Measurements from ENCODE around the gene PRPF39.
A peak's percentile ranks its signal among the peaks of the same experiment; 100 is the strongest.
"Not testable (repeated sequence)": the region's sequence is repeated elsewhere in the genome, so short reads cannot be mapped to it uniquely, and the experiment has no call there.

Gene PRPF39

DNA sequence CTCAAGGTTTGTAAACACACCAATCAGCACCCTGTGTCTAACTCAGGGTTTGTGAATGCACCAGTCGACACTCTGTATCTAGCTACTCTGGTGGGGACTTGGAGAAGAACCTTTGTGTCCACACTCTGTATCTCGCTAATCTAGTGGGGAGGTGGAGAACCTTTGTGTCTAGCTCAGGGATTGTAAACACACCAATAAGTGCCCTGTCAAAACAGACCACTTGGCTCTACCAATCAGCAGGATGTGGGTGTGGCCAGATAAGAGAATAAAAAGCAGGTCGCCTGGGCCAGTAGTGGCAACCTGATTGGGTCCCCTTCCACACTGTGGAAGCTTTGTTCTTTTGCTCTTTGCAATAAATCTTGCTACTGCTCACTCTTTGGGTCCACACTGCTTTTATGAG lies 2.8 kb upstream of the PRPF39 start:
- not testable (repeated sequence) for DNase-seq (ENCODE audit: low read depth)

DNA sequence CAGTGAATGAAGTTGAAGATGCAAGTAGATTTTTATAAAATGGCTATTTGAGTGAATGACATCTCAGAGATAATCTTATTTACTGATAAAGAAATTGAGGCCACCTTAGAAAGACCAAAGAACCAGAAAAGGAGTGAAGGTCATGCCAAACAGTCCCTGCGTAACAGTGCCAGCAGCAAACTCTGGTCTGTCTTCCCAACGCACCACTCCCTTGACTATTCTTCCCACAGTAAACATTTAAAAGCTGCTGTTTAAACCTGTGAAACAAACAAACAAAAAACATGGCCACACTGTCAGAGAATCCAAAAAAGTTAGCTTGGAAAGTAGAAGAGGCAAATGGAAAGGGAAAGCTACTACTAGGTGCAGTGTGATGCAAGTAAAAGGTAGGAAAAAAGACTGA lies 1.5 kb upstream of the PRPF39 start:
- DNase-seq (ENCODE audit: low read depth) = no peak

DNA sequence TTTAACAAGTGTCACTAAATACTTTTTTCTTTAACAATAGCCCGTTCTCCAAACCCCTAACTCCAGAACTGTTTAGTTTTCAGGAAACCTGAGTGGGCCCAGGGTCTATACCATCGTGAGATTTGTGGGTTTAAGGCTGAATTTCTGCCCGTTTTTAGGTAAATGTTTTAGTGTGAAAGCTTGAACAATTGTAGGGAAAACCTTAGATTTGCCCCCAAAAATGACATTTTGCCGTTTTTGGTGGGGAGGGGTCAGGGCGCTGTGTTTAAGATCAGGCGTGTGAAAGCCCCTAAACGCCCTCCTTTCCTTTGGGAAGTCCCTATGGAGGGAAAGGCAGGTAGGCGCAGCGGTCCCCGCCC lies 320 bp upstream of the PRPF39 start:
- no peak for DNase-seq (ENCODE audit: low read depth)

DNA sequence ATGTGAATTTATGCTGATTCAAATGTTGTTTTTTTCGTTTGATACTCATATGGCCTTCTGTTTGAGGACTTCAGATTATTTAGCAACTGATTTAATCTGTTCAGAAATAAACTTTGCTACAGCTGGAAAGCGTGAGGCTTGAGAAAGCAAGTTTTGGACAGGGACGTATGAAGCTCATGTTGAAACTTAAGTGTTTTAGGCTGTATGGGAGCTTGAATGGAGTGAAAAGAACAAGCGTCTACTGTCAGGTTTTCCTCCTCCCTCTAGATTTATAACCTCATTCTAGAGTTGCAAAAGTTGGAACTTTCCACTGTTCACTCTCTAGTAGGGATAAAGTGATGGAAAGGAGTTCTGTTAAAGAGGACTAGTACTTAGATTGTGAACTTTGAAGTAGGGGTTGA lies 1.0 kb downstream of the PRPF39 start:
- no peak for DNase-seq (ENCODE audit: low read depth)

DNA sequence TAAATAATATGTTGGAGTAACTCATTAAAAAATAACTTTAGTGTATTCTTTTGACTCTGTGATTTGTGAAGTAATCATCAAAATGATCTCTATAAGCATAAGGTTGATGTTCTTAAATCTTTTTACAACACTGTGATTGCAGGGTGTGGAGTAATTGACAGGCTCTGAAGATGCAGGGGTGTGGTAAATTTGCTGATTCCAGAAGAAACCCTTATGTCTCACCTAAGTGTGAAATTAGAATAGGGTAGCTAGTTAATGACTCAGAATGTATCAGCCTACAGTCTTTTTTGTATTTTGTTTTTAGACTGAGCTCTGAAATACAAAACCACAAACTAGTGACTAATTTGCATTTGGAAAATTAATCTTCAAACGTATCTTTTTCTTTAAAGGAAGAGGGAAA lies 5.9 kb downstream of the PRPF39 start:
- DNase-seq (ENCODE audit: low read depth) = no peak

DNA sequence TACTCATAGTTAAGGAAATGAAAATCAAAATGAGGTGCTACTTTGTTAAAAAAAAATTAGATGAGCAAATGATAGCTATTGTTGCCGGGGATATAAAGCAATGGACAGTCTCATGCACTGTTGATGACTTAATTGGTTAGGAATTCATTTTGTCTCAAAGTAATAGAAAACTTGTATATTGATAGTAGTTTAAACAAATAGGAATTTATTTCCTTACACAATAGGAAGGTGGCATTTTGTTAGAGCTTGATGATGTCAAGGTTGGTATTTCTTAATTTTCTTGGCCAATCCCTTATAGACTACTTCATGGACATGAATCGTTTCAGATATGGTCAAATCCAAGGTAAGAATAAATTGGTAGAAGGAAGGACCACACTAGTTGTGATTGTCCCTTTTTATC lies 7.8 kb downstream of the PRPF39 start:
- DNase-seq (ENCODE audit: low read depth) = no peak

DNA sequence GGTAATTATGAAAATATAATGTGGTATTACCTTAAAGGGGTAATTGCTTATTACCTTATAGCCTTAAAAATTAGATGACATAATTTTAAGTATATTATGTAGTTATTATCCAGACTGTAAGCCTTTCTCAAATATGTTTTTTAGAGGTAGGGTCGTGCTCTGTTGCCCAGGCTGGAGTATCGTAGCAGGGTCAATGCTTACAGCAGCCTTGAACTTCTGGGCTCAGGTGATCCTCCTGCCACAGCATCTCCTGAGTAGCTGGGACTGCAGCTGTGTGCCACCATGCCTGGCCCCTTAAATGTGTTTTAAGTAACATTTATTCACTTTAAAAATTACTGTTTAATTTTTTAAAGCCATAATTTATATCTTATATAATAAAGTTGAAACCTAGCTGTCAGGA lies 10.4 kb downstream of the PRPF39 start:
- DNase-seq (ENCODE audit: low read depth) = no peak

DNA sequence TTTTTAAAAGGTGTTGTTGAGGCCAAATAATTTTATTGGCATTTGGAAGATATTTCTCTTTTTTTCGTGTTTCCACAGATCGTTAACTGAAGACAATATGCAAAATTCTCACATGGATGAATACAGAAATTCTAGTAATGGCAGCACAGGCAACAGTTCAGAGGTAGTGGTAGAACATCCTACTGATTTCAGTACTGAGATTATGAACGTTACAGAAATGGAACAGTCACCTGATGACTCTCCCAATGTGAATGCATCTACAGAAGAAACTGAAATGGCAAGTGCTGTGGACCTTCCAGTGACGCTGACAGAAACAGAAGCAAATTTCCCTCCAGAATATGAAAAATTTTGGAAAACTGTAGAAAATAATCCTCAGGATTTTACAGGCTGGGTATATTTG lies 11.2 kb downstream of the PRPF39 start:
- DNase-seq (ENCODE audit: low read depth) = no peak

DNA sequence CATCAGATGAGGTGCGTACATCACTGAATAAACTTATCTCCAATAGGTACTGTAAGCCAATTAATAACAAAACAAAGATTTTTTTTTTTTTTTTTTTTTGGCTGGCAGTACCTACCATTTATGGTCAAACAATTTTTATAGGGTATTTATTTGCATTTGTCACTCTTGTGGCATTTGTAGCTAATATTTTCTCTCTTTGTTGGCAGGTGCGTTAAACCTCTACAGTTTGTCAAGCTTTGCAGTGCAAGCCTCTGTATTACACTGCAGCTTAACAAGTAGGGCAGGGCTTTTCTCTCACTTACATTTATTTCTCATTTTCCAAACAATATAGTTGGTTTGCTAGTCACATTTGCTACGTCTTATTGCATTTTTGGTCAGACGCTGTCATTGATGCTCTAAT lies 12.3 kb downstream of the PRPF39 start:
- no peak for DNase-seq (ENCODE audit: low read depth)

DNA sequence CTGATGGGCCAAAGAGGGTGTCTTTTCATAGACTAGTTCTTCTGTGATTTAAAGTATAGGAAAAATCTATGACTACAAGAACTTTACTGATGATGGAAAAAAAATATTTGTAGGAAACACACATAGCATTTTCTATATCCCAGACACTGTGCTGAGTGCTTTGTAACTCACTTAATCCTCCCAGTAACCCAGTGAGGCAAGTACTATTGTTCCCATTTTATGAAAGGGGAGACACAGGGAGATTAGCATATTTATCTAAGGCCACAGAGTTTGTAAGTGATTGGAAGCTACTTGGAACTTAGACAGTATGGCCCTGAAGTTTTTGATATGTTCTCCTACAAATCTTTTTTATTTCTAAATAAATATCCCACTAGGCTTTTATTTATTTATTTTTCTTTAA lies 19.9 kb downstream of the PRPF39 start:
- DNase-seq (ENCODE audit: low read depth) = no peak

DNA sequence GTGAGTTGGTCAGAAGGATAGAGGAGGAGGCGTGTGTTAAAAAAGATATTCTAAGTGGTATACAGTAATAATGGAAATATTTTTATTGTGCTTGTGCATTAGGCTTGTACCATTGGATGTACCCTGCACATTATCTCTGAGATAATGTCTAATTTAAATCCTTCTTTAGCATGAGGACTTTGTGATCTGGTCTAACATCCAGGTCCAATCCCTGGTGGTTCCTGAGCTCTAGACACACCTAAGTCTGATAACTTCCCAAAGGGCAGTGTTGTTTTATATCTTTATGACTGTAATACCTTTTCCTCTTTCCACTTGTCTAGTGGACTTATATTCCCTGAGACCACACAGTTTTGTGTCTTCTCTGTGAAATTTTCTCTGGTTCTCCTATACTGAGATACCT lies 20.6 kb downstream of the PRPF39 start:
- no peak for DNase-seq (ENCODE audit: low read depth)

DNA sequence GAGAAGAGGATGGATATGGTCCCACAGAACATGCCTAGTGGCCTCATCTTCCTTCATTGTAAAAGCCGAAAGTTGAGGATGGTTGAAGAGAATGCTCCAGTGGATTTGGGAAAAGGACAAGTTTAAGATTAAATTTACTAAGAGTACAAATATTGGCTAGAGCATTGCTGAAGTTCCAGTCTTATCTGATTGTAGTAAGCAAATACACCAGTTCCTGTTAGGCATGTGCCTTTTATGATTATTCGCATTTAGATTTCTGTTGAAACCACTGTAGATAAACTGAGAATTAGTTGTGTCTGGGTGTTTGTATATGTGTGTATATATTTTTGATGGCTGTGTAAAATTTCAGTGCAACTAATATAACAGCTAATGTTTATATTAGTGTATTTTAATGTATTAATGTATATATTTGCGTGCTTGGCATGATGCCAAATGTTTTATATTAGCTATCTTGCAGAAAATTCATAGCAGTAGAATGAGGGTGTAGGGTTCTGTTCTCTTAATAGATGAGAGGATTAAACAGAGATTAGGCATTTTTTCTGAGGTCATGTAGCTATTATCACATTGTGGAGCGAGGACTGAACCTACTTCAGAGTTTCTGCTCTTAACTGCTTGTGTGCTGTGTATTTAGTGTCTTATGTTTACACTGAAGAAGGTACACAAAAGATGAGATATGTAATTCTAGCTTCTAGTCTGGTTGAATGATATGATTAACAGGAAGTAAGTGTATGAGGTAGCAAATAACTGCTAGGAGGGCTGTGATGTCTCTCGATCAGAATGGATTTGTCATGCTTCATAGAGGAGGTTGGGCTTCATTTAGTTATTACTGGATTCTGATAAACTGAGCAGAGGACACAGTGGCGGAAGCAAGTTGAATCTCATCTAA lies 29.2 kb downstream of the PRPF39 start:
- no peak for DNase-seq (ENCODE audit: low read depth)

DNA sequence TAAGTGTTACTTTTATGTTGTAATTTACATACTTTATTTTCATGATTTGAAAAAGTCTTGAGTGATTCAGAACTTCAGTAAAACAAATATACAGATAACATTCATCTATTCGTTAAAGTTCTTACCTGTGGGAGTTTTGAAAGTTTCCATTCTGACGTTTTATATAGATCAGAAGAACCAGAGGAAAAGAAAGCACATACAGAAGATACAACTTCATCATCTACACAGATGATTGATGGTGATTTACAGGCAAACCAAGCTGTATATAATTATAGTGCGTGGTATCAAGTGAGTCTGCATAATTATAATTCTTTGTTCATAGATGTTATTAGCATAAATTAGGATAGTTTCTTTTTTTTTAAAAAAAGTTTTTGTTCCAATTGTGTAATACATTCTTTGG lies 30.4 kb downstream of the PRPF39 start:
- DNase-seq (ENCODE audit: low read depth) = no peak

DNA sequence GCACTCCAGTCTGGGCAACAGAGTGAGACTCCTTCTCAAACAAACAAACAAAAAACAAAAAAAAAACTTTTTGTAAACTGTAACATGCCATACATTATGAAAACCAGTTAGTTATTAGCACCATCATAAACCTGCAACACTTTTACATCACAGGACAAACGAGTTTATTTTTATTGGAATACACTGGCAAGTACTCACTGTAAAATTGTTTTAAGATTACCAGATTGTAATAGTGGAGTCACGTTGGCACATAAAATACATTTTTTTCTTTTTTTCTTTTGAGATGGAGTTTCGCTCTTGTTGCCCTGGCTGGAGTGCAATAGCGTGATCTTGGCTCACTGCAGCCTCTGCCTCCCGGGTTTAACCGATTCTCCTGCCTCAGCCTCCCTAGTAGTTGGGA lies 34.7 kb downstream of the PRPF39 start:
- DNase-seq (ENCODE audit: low read depth) = no peak

DNA sequence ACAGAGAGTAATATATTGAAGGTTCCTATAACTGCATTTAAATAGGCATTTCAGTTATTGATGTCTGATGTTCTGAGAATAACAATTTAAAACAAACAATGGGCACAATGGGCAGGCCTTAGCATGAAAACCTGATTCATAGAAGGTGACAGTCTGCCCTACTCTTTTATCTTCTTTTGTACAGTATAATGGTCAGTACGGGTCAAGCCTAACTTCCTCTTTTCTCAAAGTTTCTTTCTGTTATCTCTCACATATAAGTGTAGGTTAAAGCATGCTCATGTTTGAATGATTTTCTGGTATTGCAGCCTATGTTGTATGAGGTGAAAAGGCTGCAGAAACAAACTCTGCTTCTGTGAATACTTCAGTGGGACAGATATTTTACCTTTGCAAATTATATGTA lies 36.2 kb downstream of the PRPF39 start:
- DNase-seq (ENCODE audit: low read depth) = no peak

DNA sequence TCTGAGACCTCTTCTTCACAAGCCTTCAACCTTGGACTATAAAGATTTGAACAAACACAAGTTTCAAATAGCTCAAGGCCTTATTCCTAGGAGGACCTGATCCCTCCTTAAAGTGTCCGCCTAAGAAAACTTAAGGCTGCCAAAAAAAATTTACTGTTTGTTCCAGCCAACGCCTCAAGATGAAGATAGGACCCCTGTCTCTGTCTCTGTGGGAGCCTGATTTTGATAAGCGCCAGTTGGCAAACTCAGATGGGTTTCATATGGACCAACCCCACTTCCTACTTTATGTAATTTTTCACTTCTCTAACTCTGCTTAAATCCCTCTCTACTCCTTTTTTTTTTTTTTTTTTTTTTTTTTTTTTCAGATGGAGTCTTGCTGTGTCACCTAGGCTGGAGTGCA lies 39.4 kb downstream of the PRPF39 start:
- DNase-seq (ENCODE audit: low read depth) = no peak

DNA sequence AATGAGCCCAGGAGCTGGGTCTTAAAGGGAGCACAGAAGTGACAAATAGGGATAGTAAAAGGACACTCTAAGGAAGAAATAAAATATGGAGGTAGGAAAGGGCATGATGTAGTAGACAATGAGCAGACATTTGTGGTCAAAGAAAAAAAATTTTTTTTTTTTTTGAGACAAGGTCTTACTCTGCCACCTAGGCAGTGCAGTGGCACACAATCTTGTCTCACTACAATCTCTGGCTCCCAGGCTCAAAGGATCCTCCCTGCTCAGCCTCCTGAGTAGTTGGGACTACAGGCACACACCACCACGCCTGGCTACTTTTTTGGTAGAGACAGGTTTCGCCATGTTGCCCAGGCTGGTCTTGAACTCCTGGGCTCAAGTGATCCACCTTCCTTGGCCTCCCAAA lies 41.8 kb downstream of the PRPF39 start:
- DNase-seq (ENCODE audit: low read depth) = no peak

DNA sequence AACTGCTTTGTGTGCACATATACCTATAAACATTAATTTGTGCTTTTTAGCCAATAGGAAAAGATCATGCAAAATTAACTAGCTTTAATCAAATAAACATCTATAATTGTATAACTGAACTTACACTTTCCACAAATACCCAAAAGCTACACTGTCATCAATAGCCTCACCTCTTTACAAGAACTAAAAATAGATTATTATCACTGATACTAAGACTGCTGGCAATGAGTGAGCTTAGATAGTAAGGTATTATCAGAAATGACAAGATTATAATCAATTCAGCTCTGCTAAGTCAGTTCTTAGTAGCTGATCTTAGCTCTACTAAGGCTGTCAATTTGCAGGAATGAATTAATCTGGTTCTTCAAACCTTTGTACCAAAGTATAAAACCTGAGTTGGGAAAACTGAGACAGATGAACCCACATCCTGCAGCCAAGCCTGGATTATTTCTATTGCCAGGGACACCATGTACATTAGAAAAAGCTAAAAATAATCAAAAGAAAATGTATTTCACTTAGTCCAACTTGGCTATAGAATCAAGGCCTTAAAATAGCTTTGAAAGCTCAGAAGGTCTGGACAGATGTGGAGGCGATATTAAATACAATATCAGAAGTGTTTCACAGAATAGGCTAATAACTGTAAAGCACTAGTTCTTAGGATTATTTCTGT lies 45.2 kb downstream of the PRPF39 start:
- no peak for DNase-seq (ENCODE audit: low read depth)

DNA sequence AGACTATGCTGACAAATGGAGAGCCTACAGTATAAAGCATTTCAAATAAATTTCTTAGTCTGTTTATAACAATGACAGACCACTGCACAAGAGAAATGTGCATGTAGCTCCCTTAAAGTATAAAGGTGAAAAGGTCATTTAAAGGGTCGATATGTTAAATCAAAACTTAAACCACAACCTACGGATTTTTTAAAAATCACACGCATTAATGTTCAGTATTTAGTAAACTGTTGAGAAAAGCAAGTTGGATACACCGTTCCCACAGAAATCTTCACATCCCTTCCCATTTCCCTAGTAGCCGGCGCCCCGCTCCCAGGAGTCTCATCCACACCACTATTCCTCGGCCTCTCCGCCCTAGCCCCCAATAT lies 49.8 kb downstream of the PRPF39 start:
- no peak for DNase-seq (ENCODE audit: low read depth)

DNA sequence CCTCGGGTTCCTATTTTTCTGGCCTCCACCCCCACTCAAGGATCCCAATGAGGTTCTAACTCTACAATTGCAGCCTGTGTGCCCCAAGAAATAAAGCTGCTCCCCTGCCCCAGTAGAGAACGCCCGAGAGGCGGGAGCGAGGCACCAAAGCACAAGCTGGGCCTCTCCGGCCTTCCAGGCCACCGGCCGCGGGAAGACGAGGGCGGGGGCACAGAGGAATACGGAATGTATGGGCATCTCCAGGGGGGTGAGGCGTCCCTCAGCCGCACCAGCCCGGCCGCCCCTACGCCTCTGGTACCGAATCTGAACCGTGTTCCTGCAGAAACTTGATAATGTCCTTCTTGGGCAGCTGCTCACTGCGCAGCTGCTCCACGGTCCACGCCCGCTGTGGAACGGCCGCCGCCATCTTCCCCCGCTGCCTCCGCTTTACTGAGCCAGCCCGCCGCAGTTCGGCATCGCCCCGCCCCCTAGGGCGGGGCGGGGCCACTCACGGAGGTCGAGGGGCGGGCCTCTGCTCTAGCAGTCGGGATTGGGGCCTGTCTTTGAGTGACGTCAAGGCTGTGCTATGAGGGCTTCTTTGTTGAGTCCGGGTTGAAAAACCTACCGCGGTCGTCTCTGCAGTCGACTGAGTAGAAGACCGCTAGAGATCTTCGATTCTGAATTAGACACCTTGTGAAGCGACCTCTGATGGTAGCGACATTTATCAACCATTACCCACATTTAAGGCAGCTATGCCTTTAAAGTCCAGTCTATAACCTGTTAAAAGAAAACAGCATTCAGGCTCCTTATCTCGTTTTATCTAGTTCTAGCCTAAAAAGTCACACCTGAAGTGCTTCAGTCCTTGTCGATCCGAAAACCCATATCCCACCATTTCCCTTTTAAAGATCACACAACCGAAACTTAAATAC lies 50.4 kb downstream of the PRPF39 start, which contains the start of gene FKBP3:
Gene FKBP3 (minus strand): TSS at position 431 of the 908 bp plus-strand sequence. CDS start 25 bp downstream, at position 406.
- peak; percentile 99 for DNase-seq (ENCODE audit: low read depth)

DNA sequence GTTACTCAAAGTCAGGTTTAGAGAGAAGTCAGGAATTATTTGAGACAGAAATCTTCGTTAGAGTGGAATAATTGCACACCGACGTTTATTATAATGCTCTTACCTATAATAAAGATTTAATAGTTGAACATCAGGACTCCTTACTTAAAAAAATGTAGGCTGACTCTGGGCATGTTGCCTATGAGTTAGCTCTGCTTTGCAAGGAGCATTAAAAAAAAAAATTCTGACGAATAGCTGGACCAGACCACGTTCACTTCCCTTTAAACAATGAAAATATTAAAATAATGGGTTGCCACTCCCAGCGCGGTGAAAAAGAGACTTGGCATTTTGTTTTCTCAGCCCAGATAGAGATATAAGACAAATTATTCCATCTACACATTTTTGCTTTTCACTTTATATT lies 51.2 kb downstream of the PRPF39 start:
- DNase-seq (ENCODE audit: low read depth) = peak; percentile 13

DNA sequence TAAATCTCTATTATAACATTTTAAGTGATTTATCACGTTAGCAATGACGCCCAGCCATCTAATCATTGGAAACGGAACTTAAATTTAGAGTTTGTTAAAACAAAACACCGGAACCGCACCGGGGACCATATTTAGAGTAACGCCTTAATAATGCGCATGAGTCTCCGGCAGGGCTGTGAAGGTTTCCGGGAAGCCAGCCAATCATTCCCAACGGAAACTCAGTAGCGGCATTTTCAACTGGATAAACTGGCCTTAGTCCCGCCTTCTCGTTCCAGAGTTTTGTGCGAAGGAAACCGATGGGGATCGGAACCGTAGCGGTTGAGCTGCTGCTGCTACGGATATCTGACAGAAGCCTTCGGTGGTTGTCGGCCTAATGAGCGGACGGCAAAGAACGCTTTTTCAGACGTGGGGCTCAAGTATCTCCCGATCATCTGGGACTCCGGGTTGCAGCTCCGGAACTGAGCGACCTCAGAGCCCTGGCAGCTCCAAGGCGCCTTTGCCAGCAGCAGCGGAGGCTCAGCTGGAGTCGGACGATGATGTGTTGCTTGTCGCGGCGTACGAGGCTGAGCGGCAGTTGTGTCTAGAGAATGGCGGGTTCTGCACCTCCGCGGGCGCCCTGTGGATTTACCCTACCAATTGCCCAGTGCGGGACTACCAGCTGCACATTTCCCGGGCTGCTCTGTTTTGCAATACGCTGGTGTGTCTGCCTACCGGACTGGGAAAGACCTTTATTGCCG lies 51.9 kb downstream of the PRPF39 start, which contains the start of gene FANCM:
Gene FANCM (plus strand): TSS at position 272 of the 737 bp plus-strand sequence. CDS start 102 bp downstream, at position 374.
- DNase-seq (ENCODE audit: low read depth) = peak; percentile 95

Data from fibroblast of the conjunctiva (primary cell).